NCI-H526 treated with DMSO at 0.1 percent for 48 hours (cell line): Measurements from ENCODE around the gene OPN4.

ENCODE experiments used
- DNase-seq: peaks from one replicate; lab custom pipeline; 2025; lab: John Stamatoyannopoulos, UW

Gene OPN4

GRCh38 chr10:86681047-86681446 is 26.7 kb downstream of the OPN4 start:
- DNase-seq, result no peak

GRCh38 chr10:86681722-86682386 is 27.5 kb downstream of the OPN4 start:
- no peak for DNase-seq

GRCh38 chr10:86682675-86683074 is 28.3 kb downstream of the OPN4 start:
- DNase-seq, result no peak

GRCh38 chr10:86684331-86685097 is 30.2 kb downstream of the OPN4 start:
- DNase-seq, result no peak

- DNase-seq, result no peak
Measured at GRCh38 chr10:86685416-86685815, 31.1 kb downstream of the OPN4 start.

- no peak for DNase-seq
Measured at GRCh38 chr10:86685893-86686632, 31.7 kb downstream of the OPN4 start.

GRCh38 chr10:86686972-86687371 is 32.6 kb downstream of the OPN4 start:
- DNase-seq, result no peak

- no peak for DNase-seq
Measured at GRCh38 chr10:86687750-86688149, 33.4 kb downstream of the OPN4 start.

GRCh38 chr10:86688398-86688921 is 34.1 kb downstream of the OPN4 start:
- DNase-seq, result peak; percentile 35

GRCh38 chr10:86689146-86689545 is 34.8 kb downstream of the OPN4 start:
- DNase-seq, result no peak

- DNase-seq, result no peak
Measured at GRCh38 chr10:86690231-86690630, 35.9 kb downstream of the OPN4 start.

GRCh38 chr10:86690657-86691084 is 36.3 kb downstream of the OPN4 start:
- DNase-seq, result no peak

GRCh38 chr10:86691333-86692022 is 37.1 kb downstream of the OPN4 start:
- DNase-seq, result no peak

GRCh38 chr10:86692023-86692514 is 37.7 kb downstream of the OPN4 start:
- no peak for DNase-seq

- DNase-seq, result no peak
Measured at GRCh38 chr10:86692664-86693063, 38.3 kb downstream of the OPN4 start.

GRCh38 chr10:86693275-86693674 is 38.9 kb downstream of the OPN4 start:
- no peak for DNase-seq

- peak; percentile 15 for DNase-seq
Measured at GRCh38 chr10:86693721-86694369, 39.5 kb downstream of the OPN4 start.

- no peak for DNase-seq
Measured at GRCh38 chr10:86698207-86698940, 44.0 kb downstream of the OPN4 start.

- DNase-seq, result no peak
Measured at GRCh38 chr10:86699125-86699524, 44.8 kb downstream of the OPN4 start.

- no peak for DNase-seq
Measured at GRCh38 chr10:86699541-86699940, 45.2 kb downstream of the OPN4 start.
